ENCODE results near the gene WWP2. TPM values are rescaled to one million over a fixed set of nuclear protein-coding genes. Genes with fewer than 3 reads are reported as not detected.
"Not testable (repeated sequence)": the region's sequence is repeated elsewhere in the genome, so short reads cannot be mapped to it uniquely, and the experiment has no call there.

WWP2 gene
- total RNA-seq, 1 experiment from 2014 or later: 22.8 TPM

GRCh38 chr16:69853481-69853880, 91.3 kb downstream of the WWP2 start:
- Histone ChIP-seq H3K27ac (ENCODE audit: low read length) (no peak overlapping the region), H3K9me3 (ENCODE audit: control insufficient read depth, insufficient read depth, low read depth, low read length) (no peaks in the 10 kb centered on the region), H3K4me1 (ENCODE audit: control insufficient read depth, insufficient read depth, low read length) (no peaks in the 10 kb centered on the region), H3K4me3 (ENCODE audit: low read depth in 2 of 2, low read length in 2 of 2) (no peak overlapping the region), H3K27me3 (ENCODE audit: control insufficient read depth, insufficient read depth, low read length) (no peaks in the 10 kb centered on the region), H3K36me3 (ENCODE audit: control insufficient read depth, insufficient read depth, low read length) (no peaks in the 10 kb centered on the region)
- TF ChIP-seq SIN3A (IDR thresholded peaks at IDR 0.05; ENCODE audit: borderline replicate concordance, insufficient read depth, low read depth, low read length) (no peak), TCF7L2 (IDR thresholded peaks at IDR 0.05; ENCODE audit: low read depth, low read length) (no peak), POLR2AphosphoS5 (IDR thresholded peaks at IDR 0.05; ENCODE audit: low read depth, low read length) (no peak)
- TF ChIP-seq, protein P1, sequence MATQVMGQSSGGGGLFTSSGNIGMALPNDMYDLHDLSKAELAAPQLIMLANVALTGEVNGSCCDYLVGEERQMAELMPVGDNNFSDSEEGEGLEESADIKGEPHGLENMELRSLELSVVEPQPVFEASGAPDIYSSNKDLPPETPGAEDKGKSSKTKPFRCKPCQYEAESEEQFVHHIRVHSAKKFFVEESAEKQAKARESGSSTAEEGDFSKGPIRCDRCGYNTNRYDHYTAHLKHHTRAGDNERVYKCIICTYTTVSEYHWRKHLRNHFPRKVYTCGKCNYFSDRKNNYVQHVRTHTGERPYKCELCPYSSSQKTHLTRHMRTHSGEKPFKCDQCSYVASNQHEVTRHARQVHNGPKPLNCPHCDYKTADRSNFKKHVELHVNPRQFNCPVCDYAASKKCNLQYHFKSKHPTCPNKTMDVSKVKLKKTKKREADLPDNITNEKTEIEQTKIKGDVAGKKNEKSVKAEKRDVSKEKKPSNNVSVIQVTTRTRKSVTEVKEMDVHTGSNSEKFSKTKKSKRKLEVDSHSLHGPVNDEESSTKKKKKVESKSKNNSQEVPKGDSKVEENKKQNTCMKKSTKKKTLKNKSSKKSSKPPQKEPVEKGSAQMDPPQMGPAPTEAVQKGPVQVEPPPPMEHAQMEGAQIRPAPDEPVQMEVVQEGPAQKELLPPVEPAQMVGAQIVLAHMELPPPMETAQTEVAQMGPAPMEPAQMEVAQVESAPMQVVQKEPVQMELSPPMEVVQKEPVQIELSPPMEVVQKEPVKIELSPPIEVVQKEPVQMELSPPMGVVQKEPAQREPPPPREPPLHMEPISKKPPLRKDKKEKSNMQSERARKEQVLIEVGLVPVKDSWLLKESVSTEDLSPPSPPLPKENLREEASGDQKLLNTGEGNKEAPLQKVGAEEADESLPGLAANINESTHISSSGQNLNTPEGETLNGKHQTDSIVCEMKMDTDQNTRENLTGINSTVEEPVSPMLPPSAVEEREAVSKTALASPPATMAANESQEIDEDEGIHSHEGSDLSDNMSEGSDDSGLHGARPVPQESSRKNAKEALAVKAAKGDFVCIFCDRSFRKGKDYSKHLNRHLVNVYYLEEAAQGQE (IDR thresholded peaks at IDR 0.05; ENCODE audit: insufficient read depth in 1 of 2, low read depth in 2 of 2, low read length in 1 of 2): no peak
- ATAC-seq (no peak), DNase-seq (ENCODE audit: low read depth, low spot score) (no peak)
- in situ Hi-C loops (cut with HindIII; ENCODE audit: low pct_unique_long_range_greater_than_20kb, low sequenced_read_pairs) (no loop called here), intact Hi-C loops (cut with micrococcal nuclease; ENCODE audit: unreplicated experiment) (no loop called here)
- POLR2A ChIA-PET: no interaction called here
- BruUV-seq (replicated peaks): no TSS peak
- CTCF ChIA-PET: no interaction called here

GRCh38 chr16:69854776-69855175, 92.6 kb downstream of the WWP2 start:
- CTCF ChIA-PET; POLR2A ChIA-PET; H3K27me3 ChIP-seq (ENCODE audit: control insufficient read depth, insufficient read depth, low read length); intact Hi-C loops (cut with micrococcal nuclease; ENCODE audit: unreplicated experiment); H3K4me1 ChIP-seq (ENCODE audit: control insufficient read depth, insufficient read depth, low read length); H3K4me3 ChIP-seq (ENCODE audit: low read depth in 2 of 2, low read length in 2 of 2); BruUV-seq (replicated peaks); H3K36me3 ChIP-seq (ENCODE audit: control insufficient read depth, insufficient read depth, low read length); DNase-seq (ENCODE audit: low read depth, low spot score); in situ Hi-C loops (cut with HindIII; ENCODE audit: low pct_unique_long_range_greater_than_20kb, low sequenced_read_pairs); H3K9me3 ChIP-seq (ENCODE audit: control insufficient read depth, insufficient read depth, low read depth, low read length); H3K27ac ChIP-seq (ENCODE audit: low read length); ATAC-seq: not testable (repeated sequence)

- Histone ChIP-seq H3K9me3 (ENCODE audit: control insufficient read depth, insufficient read depth, low read depth, low read length) (no peaks in the 10 kb centered on the region), H3K27me3 (ENCODE audit: control insufficient read depth, insufficient read depth, low read length) (no peaks in the 10 kb centered on the region), H3K4me1 (ENCODE audit: control insufficient read depth, insufficient read depth, low read length) (no peaks in the 10 kb centered on the region), H3K36me3 (ENCODE audit: control insufficient read depth, insufficient read depth, low read length) (no peaks in the 10 kb centered on the region), H3K27ac (ENCODE audit: low read length) (no peak overlapping the region), H3K4me3 (ENCODE audit: low read depth in 2 of 2, low read length in 2 of 2) (no peak overlapping the region)
- POLR2A ChIA-PET: no interaction called here
- TF ChIP-seq, protein P1 (IDR thresholded peaks at IDR 0.05; ENCODE audit: insufficient read depth in 1 of 2, low read depth in 2 of 2, low read length in 1 of 2): no peak
- TF ChIP-seq CTCF (IDR thresholded peaks at IDR 0.05): no peak
- TF ChIP-seq TCF7L2 (IDR thresholded peaks at IDR 0.05; ENCODE audit: low read depth, low read length): no peak
- TF ChIP-seq POLR2AphosphoS5 (IDR thresholded peaks at IDR 0.05; ENCODE audit: low read depth, low read length): no peak
- TF ChIP-seq SIN3A (IDR thresholded peaks at IDR 0.05; ENCODE audit: borderline replicate concordance, insufficient read depth, low read depth, low read length): no peak
- no peak for ATAC-seq
- no peak for DNase-seq (ENCODE audit: low read depth, low spot score)
- CTCF ChIA-PET: no interaction called here
- intact Hi-C loops (cut with micrococcal nuclease; ENCODE audit: unreplicated experiment): no loop called here
- in situ Hi-C loops (cut with HindIII; ENCODE audit: low pct_unique_long_range_greater_than_20kb, low sequenced_read_pairs): no loop called here
- BruUV-seq (replicated peaks): no TSS peak
Observed at GRCh38 chr16:69855592-69855991, 93.5 kb downstream of the WWP2 start.
